Ishikawa (cell line): ENCODE data around the gene TYK2.
A peak's percentile ranks its signal among the peaks of the same experiment; 100 is the strongest.

Experiments
- CEBPB ChIP-seq: IDR thresholded peaks from 2 replicates; pipeline ENCODE4 v1.6.1; 2012
- CREB1 ChIP-seq: IDR thresholded peaks from 2 replicates; pipeline ENCODE4 v1.6.1; 2012; ENCODE audit warnings: low read depth
- EP300 ChIP-seq: IDR thresholded peaks from 2 replicates; pipeline ENCODE4 v1.6.1; 2012; ENCODE audit warnings: borderline replicate concordance
- FOXM1 ChIP-seq: IDR thresholded peaks from 2 replicates; pipeline ENCODE4 v1.6.1; 2012; ENCODE audit warnings: low read depth, borderline replicate concordance
- MAX ChIP-seq: IDR thresholded peaks from 2 replicates; pipeline ENCODE4 v1.6.1; 2012
- RAD21 ChIP-seq: IDR thresholded peaks from 2 replicates; pipeline ENCODE4 v1.6.1; 2012; ENCODE audit warnings: low read depth
- REST ChIP-seq: IDR thresholded peaks from 2 replicates; pipeline ENCODE4 v1.6.1; 2012; ENCODE audit warnings: low read depth, mild to moderate bottlenecking
- TCF12 ChIP-seq: IDR thresholded peaks from 2 replicates; pipeline ENCODE4 v1.6.1; 2012; ENCODE audit warnings: low read depth
- TEAD4 ChIP-seq: IDR thresholded peaks from 2 replicates; pipeline ENCODE4 v1.6.1; 2012
- USF1 ChIP-seq: IDR thresholded peaks from 2 replicates; pipeline ENCODE4 v1.6.1; 2012
- YY1 ChIP-seq: IDR thresholded peaks from 2 replicates; pipeline ENCODE4 v1.6.1; 2012; ENCODE audit warnings: low read depth

GRCh38 chr19:10380313-10381102, at the start of gene TYK2:
- no peak for TF ChIP-seq USF1
- TF ChIP-seq TEAD4: no peak
- TF ChIP-seq EP300: no peak
- TF ChIP-seq YY1: no peak
- TF ChIP-seq FOXM1: no peak
- TF ChIP-seq MAX: peak; percentile 96
- TF ChIP-seq CEBPB: no peak
- no peak for TF ChIP-seq RAD21
- no peak for TF ChIP-seq REST
- no peak for TF ChIP-seq TCF12
- TF ChIP-seq CREB1: peak; percentile 81
